Activated T-helper 17 cell treated with anti-CD3 and anti-CD28 coated beads, Interleukin-2, amount 50 U/mL, for 72 hours (primary cell): ENCODE results near the gene PLA2G7. TPM values are rescaled to one million over a fixed set of nuclear protein-coding genes. Genes with fewer than 3 reads are reported as not detected.

ENCODE experiments used
- ATAC-seq: fragments of 150-1000 bp; cut with Tn5 transposase; replicated peaks from 2 replicates; pipeline ENCODE4 v1.10.0; 2021; ENCODE audit warnings: mild to moderate bottlenecking, moderate library complexity
- H3K27ac Mint-ChIP-seq: one replicate; pipeline ENCODE4 v1.8.0; 2022; ENCODE audit warnings: mixed read lengths
- H3K27me3 Mint-ChIP-seq: one replicate; pipeline ENCODE4 v1.8.0; 2022; ENCODE audit warnings: mixed read lengths
- H3K36me3 Mint-ChIP-seq: one replicate; pipeline ENCODE4 v1.8.0; 2022; ENCODE audit warnings: low read depth, mild to moderate bottlenecking, mixed read lengths
- H3K4me1 Mint-ChIP-seq: one replicate; pipeline ENCODE4 v1.8.0; 2022; ENCODE audit warnings: mixed read lengths
- H3K4me3 Mint-ChIP-seq: one replicate; pipeline ENCODE4 v1.8.0; 2022; ENCODE audit warnings: mild to moderate bottlenecking, mixed read lengths
- H3K9me3 Mint-ChIP-seq: one replicate; pipeline ENCODE4 v1.8.0; 2022; ENCODE audit warnings: mixed read lengths
- total RNA-seq, 2 donors: library from RNA; stranded (reverse); gene quantifications; one replicate each; pipeline ENCODE4 v1.2.3, GENCODE V29; 2022

Gene PLA2G7
- total RNA-seq, 2 donors from 2014 or later = not detected

- Mint-ChIP-seq H3K36me3 (no peaks in the 10 kb centered on the region), H3K9me3 (no peaks in the 10 kb centered on the region), H3K4me1 (no peaks in the 10 kb centered on the region), H3K27me3 (peaks cover 67% of the 10 kb centered on the region), H3K4me3 (no peak overlapping the region), H3K27ac (no peak overlapping the region)
- no peak for ATAC-seq
Observed at GRCh38 chr6:46735720-46736031, 501 bp upstream of the PLA2G7 start.

- H3K27me3 Mint-ChIP-seq = peaks cover 73% of the 10 kb centered on the region
- no peaks in the 10 kb centered on the region for H3K4me1 Mint-ChIP-seq
- no peak overlapping the region for H3K27ac Mint-ChIP-seq
- H3K36me3 Mint-ChIP-seq = no peaks in the 10 kb centered on the region
- no peaks in the 10 kb centered on the region for H3K9me3 Mint-ChIP-seq
- H3K4me3 Mint-ChIP-seq = no peak overlapping the region
- no peak for ATAC-seq
Observed at GRCh38 chr6:46733341-46733801, 1.8 kb downstream of the PLA2G7 start.

- H3K36me3 Mint-ChIP-seq = no peaks in the 10 kb centered on the region
- no peaks in the 10 kb centered on the region for H3K9me3 Mint-ChIP-seq
- ATAC-seq = no peak
- no peak overlapping the region for H3K4me3 Mint-ChIP-seq
- H3K27me3 Mint-ChIP-seq = peaks cover 60% of the 10 kb centered on the region
- H3K27ac Mint-ChIP-seq = no peak overlapping the region
- H3K4me1 Mint-ChIP-seq = no peaks in the 10 kb centered on the region
Observed at GRCh38 chr6:46730921-46731461, 4.2 kb downstream of the PLA2G7 start.

DNA sequence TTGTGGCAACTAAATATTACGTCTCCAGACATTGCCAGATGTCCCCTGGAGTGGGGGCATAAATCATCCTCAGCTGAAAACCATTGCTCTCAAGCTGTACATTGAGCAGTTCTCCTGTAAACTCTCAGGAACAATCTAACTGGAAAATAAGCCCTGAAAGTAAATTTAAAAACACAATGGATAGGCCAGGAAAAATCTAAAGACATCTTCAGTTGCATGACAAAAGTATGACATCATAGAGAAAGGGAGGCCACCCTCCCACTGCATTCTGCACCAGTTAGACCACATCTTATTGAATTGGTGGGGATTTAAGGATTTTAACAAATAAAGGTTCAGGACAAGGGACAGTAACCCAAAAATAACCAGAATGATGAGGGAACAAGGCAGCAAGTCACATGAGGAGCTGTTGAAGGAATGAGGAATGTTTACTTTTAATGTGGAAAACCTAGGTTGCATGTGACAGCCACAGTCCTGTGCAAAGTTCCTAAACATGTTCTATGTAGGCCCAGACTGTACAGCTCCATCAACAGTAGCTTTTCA lies 5.3 kb downstream of the PLA2G7 start:
- no peaks in the 10 kb centered on the region for H3K36me3 Mint-ChIP-seq
- H3K9me3 Mint-ChIP-seq = no peaks in the 10 kb centered on the region
- no peak overlapping the region for H3K27ac Mint-ChIP-seq
- ATAC-seq = no peak
- H3K4me1 Mint-ChIP-seq = no peaks in the 10 kb centered on the region
- H3K27me3 Mint-ChIP-seq = peaks cover 55% of the 10 kb centered on the region
- no peak overlapping the region for H3K4me3 Mint-ChIP-seq

- peaks cover 40% of the 10 kb centered on the region for H3K27me3 Mint-ChIP-seq
- H3K4me3 Mint-ChIP-seq = no peak overlapping the region
- ATAC-seq = no peak
- no peak overlapping the region for H3K27ac Mint-ChIP-seq
- peaks cover 5% of the 10 kb centered on the region for H3K4me1 Mint-ChIP-seq
- no peaks in the 10 kb centered on the region for H3K36me3 Mint-ChIP-seq
- H3K9me3 Mint-ChIP-seq = no peaks in the 10 kb centered on the region
Observed at GRCh38 chr6:46720401-46720800, 14.8 kb downstream of the PLA2G7 start.

- ATAC-seq = peak; percentile 89
- no peak overlapping the region for H3K4me3 Mint-ChIP-seq
- H3K27ac Mint-ChIP-seq = no peak overlapping the region
- peaks cover 31% of the 10 kb centered on the region for H3K27me3 Mint-ChIP-seq
- no peaks in the 10 kb centered on the region for H3K9me3 Mint-ChIP-seq
- no peaks in the 10 kb centered on the region for H3K36me3 Mint-ChIP-seq
- peaks cover 5% of the 10 kb centered on the region for H3K4me1 Mint-ChIP-seq
Observed at GRCh38 chr6:46719099-46719498, 16.1 kb downstream of the PLA2G7 start.

GRCh38 chr6:46715141-46715540 lies 20.0 kb downstream of the PLA2G7 start:
- Mint-ChIP-seq H3K27ac (no peak overlapping the region), H3K4me1 (peaks cover 5% of the 10 kb centered on the region), H3K36me3 (no peaks in the 10 kb centered on the region), H3K27me3 (peaks cover 25% of the 10 kb centered on the region), H3K4me3 (no peak overlapping the region), H3K9me3 (no peaks in the 10 kb centered on the region)
- ATAC-seq = no peak

DNA sequence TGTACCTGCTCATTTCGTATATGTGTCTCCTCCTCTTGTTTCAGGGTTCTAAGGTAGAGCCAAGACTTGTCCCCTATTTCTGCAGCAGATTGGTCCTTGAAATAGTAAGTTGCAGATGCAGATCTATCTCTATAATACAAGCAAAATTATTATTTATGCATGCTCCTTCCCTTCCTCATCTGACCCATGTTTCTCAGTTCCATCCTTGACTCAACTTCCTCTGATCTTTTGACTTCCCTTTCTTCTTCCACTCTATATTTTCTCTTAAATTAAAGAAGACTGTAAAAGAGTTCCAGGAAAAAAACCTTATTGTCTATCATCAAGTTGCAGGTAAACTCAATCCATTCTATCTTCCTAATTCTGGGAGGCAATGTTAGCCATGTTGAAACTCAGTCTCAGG lies 23.7 kb downstream of the PLA2G7 start:
- no peak for ATAC-seq
- Mint-ChIP-seq H3K4me3 (no peak overlapping the region), H3K4me1 (no peaks in the 10 kb centered on the region), H3K27me3 (peaks cover 24% of the 10 kb centered on the region), H3K36me3 (no peaks in the 10 kb centered on the region), H3K9me3 (no peaks in the 10 kb centered on the region), H3K27ac (no peak overlapping the region)

DNA sequence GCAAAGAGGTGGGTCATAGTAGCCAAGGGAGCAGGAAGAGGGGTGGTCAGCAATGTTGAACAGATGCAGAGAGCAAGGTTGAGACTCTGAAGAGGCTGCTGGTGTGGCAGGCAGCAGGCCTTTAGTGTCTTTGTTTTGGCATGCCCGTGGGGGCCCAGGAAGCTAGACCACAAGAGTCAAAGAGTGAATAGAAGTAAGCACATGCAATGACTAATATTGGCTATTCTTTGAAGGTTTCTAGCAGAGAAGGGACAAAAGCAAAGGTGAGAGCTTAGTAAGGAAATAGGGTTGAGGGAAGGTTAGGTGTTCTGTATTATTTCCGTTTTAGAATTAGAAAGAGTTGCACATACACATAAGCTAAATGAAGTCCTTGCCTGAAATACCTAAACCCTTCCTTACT lies 28.7 kb downstream of the PLA2G7 start:
- no peaks in the 10 kb centered on the region for H3K36me3 Mint-ChIP-seq
- H3K27me3 Mint-ChIP-seq = peaks cover 38% of the 10 kb centered on the region
- ATAC-seq = peak; percentile 24

DNA sequence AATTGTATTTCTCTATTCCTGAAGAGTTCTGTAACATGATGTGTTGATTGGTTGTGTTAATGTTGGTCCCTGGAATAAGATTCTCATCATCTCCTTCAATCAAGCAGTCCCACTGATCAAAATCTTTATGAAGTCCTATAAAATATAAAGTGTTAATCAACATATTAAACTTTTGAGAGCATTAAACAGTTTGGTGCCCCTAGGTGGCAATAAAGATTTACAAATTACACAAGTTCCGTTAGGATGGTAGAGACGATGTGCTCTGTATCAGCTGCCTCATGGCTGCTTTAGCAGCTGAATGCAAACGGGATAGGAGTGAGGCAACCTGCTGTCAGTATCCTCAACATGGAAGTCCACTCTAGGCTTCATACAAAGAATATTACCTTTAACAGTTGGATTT lies 30.6 kb downstream of the PLA2G7 start:
- H3K4me1 Mint-ChIP-seq = no peaks in the 10 kb centered on the region
- ATAC-seq = peak; percentile 35
- H3K4me3 Mint-ChIP-seq = no peak overlapping the region
- H3K27ac Mint-ChIP-seq = no peak overlapping the region
- H3K27me3 Mint-ChIP-seq = peaks cover 29% of the 10 kb centered on the region
- no peaks in the 10 kb centered on the region for H3K9me3 Mint-ChIP-seq
- no peaks in the 10 kb centered on the region for H3K36me3 Mint-ChIP-seq

More for the DNA sequence above, 28.7 kb downstream of the PLA2G7 start:
- H3K4me3 Mint-ChIP-seq = no peak overlapping the region
- no peaks in the 10 kb centered on the region for H3K4me1 Mint-ChIP-seq
- H3K9me3 Mint-ChIP-seq = no peaks in the 10 kb centered on the region
- H3K27ac Mint-ChIP-seq = no peak overlapping the region

- H3K4me1 Mint-ChIP-seq = no peaks in the 10 kb centered on the region
- H3K27me3 Mint-ChIP-seq = peaks cover 34% of the 10 kb centered on the region
- ATAC-seq = no peak
- no peak overlapping the region for H3K4me3 Mint-ChIP-seq
- H3K9me3 Mint-ChIP-seq = no peaks in the 10 kb centered on the region
- H3K27ac Mint-ChIP-seq = no peak overlapping the region
- no peaks in the 10 kb centered on the region for H3K36me3 Mint-ChIP-seq
Observed at GRCh38 chr6:46699970-46700369, 35.2 kb downstream of the PLA2G7 start.

DNA sequence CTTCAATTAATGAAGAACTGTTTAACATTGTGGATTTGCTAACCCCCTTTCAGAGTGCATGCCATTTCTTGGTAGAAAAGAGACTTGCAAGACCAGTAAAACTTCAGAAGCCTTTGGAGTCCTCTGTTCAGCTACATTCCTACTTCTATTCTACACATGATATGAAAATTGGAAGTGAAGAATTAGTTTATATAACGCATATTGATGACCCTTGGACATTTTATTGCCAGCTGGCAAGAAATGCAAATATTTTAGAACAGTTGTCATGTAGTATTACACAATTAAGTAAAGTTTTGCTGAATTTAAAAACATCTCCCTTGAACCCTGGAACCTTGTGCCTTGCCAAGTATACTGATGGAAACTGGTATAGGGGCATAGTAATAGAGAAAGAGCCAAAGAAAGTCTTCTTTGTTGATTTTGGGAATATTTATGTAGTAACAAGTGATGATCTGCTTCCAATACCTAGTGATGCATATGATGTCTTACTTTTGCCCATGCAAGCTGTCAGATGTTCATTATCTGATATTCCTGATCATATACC lies 44.2 kb downstream of the PLA2G7 start:
- Mint-ChIP-seq H3K27me3 (peaks cover 14% of the 10 kb centered on the region), H3K9me3 (no peaks in the 10 kb centered on the region), H3K4me1 (no peaks in the 10 kb centered on the region), H3K27ac (no peak overlapping the region), H3K4me3 (no peak overlapping the region), H3K36me3 (no peaks in the 10 kb centered on the region)
- ATAC-seq = no peak

GRCh38 chr6:46690141-46690755 lies 44.9 kb downstream of the PLA2G7 start:
- Mint-ChIP-seq H3K27ac (no peak overlapping the region), H3K4me1 (no peaks in the 10 kb centered on the region), H3K9me3 (no peaks in the 10 kb centered on the region), H3K27me3 (peaks cover 7% of the 10 kb centered on the region), H3K4me3 (no peak overlapping the region), H3K36me3 (no peaks in the 10 kb centered on the region)
- no peak for ATAC-seq

DNA sequence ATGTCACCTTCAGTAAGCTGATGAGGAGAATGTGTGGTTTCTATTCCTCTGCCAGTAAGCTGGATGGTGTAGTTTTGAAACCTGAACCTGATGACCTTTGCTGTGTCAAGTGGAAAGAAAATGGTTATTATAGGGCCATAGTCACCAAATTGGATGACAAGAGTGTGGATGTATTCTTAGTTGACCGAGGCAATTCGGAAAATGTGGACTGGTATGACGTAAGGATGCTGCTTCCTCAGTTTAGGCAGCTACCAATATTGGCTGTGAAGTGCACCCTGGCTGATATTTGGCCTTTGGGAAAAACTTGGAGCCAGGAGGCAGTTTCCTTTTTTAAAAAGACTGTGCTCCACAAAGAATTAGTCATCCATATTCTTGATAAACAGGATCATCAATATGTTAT lies 45.5 kb downstream of the PLA2G7 start:
- H3K27ac Mint-ChIP-seq = no peak overlapping the region
- ATAC-seq = no peak
- H3K4me3 Mint-ChIP-seq = no peak overlapping the region
- peaks cover 7% of the 10 kb centered on the region for H3K27me3 Mint-ChIP-seq
- H3K4me1 Mint-ChIP-seq = no peaks in the 10 kb centered on the region
- no peaks in the 10 kb centered on the region for H3K9me3 Mint-ChIP-seq
- H3K36me3 Mint-ChIP-seq = no peaks in the 10 kb centered on the region

GRCh38 chr6:46688966-46689335 lies 46.2 kb downstream of the PLA2G7 start:
- no peaks in the 10 kb centered on the region for H3K4me1 Mint-ChIP-seq
- peaks cover 7% of the 10 kb centered on the region for H3K27me3 Mint-ChIP-seq
- no peak overlapping the region for H3K4me3 Mint-ChIP-seq
- ATAC-seq = no peak
- H3K36me3 Mint-ChIP-seq = no peaks in the 10 kb centered on the region
- H3K9me3 Mint-ChIP-seq = no peaks in the 10 kb centered on the region
- no peak overlapping the region for H3K27ac Mint-ChIP-seq
